ENCODE measurements around the gene ICAM3.
A peak's percentile ranks its signal among the peaks of the same experiment; 100 is the strongest.
"Not testable (repeated sequence)": the region's sequence is repeated elsewhere in the genome, so short reads cannot be mapped to it uniquely, and the experiment has no call there.

ICAM3 gene, protein sequence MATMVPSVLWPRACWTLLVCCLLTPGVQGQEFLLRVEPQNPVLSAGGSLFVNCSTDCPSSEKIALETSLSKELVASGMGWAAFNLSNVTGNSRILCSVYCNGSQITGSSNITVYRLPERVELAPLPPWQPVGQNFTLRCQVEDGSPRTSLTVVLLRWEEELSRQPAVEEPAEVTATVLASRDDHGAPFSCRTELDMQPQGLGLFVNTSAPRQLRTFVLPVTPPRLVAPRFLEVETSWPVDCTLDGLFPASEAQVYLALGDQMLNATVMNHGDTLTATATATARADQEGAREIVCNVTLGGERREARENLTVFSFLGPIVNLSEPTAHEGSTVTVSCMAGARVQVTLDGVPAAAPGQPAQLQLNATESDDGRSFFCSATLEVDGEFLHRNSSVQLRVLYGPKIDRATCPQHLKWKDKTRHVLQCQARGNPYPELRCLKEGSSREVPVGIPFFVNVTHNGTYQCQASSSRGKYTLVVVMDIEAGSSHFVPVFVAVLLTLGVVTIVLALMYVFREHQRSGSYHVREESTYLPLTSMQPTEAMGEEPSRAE

DNA sequence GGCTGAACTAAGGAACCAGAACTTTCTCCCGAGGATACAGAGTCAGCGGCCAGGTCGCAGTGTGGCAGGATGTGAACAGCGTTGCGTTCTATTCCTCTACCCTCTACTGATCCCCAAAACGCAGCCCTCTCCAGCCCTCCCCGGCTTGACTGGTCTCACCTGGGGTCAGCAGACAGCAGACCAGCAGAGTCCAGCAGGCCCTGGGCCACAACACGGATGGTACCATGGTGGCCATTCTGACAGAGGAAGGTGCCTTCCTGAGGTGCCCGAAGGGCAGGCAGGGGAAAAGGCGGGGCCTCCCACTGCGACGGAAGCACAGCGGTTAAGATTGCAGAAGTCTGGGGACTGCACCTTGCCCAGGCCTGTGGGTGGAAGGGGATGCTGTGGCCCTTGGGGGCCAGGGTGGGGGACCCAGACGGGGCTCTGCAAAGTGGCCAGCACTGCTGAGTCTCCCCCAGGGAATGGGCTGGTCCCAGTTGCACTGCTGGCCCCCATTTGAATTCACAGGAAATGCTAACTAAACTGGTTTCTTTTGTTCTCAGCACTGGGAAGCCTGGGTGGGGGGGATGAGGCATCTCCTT is at the start of gene ICAM3:
Gene ICAM3 (minus strand): TSS at position 245 of the 581 bp plus-strand sequence. CDS start 10 bp downstream, at position 235.
- ATAC-seq (replicated peaks) (peak; percentile 99), DNase-seq (peak; percentile 75)

DNA sequence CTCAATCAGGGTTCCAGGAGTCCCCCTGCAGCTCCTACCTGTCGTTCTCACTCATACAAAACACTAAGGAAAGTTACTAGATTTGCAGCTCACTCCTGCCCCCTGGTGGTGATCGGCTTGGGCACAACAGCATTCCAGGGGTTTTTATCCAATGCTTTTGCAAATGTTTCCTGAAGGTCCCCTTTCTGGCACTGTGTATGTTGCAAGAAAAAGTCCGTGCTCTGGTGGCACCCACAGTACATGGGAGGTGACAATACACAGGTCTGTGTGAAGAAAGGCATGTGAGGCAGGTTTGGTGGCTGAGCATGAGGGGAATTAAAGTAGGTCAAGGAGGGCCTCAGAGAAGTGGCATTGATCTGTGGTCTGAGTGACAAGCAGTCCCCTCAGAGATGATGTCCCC is 49.5 kb upstream of the ICAM3 start:
- no peaks in the 10 kb centered on the region for H3K9me3 Mint-ChIP-seq
- H3K4me1 Mint-ChIP-seq, result peaks cover 26 to 49% of the 10 kb centered on the region in 2 donors
- H3K27me3 Mint-ChIP-seq, result no peaks in the 10 kb centered on the region
- ATAC-seq (replicated peaks) (peak; percentile 35 to 50), DNase-seq (peak; percentile 55)
- H3K27ac Mint-ChIP-seq, result no peak overlapping the region
- H3K4me3 Mint-ChIP-seq, result no peak overlapping the region
- H3K36me3 Mint-ChIP-seq, result peaks cover 17 to 35% of the 10 kb centered on the region in 2 donors

More for the DNA sequence above, at the start of gene ICAM3:
- H3K4me1 Mint-ChIP-seq, result peaks cover 25 to 45% of the 10 kb centered on the region in 2 donors
- H3K27ac Mint-ChIP-seq, result peak within 1 kb of the TSS; percentile 95
- peak within 1 kb of the TSS; percentile 94 to 98 for H3K4me3 Mint-ChIP-seq
- H3K36me3 Mint-ChIP-seq, result peaks cover 12 to 22% of the 10 kb centered on the region in 2 donors
- no peaks in the 10 kb centered on the region for H3K27me3 Mint-ChIP-seq
- H3K9me3 Mint-ChIP-seq, result no peaks in the 10 kb centered on the region

DNA sequence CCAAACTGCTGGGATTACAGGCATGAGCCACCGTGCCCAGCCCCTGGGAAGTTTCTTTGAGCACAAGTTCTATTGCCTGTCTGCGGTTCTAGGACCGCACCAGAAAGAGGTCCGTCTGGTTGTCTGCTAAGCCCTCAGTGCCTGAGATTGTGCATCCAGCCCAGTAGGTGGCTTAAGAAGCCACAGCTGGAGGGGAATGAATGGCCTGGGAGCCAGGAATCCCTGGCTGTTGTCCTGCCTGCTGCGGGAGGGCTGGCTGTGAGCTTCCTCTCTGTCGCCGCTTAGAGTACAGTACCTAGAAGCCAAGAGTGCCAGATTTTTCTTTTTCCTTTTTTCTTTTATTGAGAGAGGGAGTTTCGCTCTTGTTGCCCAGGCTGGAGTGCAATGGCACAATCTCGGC is 45.2 kb upstream of the ICAM3 start:
- Mint-ChIP-seq H3K27ac (peak overlapping the region; percentile 65), H3K4me1 (peaks cover 26 to 57% of the 10 kb centered on the region in 2 donors), H3K4me3 (no peak overlapping the region), H3K36me3 (peaks cover 2 to 6% of the 10 kb centered on the region in 2 donors), H3K27me3 (no peaks in the 10 kb centered on the region), H3K9me3 (no peaks in the 10 kb centered on the region)
- no peak for ATAC-seq (replicated peaks)
- DNase-seq, result no peak

DNA sequence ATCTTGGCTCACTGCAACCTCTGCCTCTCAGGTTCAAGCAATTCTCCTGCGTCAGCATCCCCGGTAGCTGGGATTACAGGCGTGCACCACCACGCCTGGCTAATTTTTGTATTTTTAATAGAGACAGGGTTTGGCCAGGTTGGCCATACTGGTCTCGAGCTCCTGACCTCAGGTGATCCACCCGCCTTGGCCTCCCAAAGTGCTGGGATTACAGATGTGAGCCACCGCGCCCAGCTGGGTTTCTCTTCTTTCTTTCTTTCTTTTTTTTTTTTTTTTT is 43.7 kb upstream of the ICAM3 start:
- not testable (repeated sequence) for H3K27ac Mint-ChIP-seq; H3K4me3 Mint-ChIP-seq; ATAC-seq (replicated peaks); H3K9me3 Mint-ChIP-seq; H3K27me3 Mint-ChIP-seq; DNase-seq
- peaks cover 25 to 60% of the 10 kb centered on the region in 2 donors for H3K4me1 Mint-ChIP-seq
- H3K36me3 Mint-ChIP-seq, result peaks cover 9 to 13% of the 10 kb centered on the region in 2 donors

DNA sequence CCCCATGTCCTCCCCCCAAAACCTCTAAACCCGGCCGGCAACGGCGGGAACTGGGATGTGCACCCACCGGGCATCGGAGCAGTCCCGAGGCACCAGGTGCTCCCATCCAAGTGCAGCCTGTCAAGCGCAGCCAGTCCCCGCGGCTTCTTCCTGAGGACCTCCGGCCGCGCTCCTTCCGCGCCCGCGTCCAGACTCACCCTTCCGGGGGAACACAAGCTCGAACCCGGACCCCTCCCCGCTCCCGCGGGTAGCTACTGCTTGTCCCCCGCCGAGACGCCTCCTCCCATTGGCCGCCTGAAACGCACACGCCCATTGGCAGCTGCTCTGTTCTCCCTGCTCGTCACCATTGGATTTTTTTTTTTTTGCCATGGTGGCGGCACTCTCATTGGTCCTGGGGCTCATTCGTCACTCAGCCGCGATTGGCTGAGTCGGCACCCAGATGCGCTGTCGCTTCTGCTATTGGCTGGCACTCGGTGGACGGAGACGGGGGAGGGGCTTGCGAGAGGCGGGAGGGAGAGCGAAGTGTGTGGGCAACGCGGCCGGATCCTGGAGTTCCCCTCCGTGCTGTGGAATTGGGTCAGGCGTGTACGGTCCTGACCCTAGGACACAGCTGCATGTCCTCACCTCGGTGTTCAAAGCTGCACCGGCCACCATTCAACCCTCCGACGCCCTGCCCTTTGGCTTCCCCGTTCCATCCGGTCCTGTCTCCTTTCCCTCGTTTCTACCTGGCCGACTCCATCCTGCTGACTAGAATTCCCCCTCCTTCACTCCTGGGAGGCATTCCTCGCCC is 41.1 kb upstream of the ICAM3 start, which contains the start of gene TYK2:
Gene TYK2 (minus strand): TSS at position 260 of the 790 bp plus-strand sequence. CDS start 2,166 bp downstream, outside the sequence.
- peak within 1 kb of the TSS; percentile 86 to 87 for H3K4me3 Mint-ChIP-seq
- H3K9me3 Mint-ChIP-seq, result no peaks in the 10 kb centered on the region
- peaks cover 17 to 41% of the 10 kb centered on the region in 2 donors for H3K4me1 Mint-ChIP-seq
- DNase-seq (peak; percentile 98), ATAC-seq (replicated peaks) (peak; percentile 97 to 99)
- no peaks in the 10 kb centered on the region for H3K27me3 Mint-ChIP-seq
- H3K36me3 Mint-ChIP-seq, result peaks cover 17 to 20% of the 10 kb centered on the region in 2 donors
- H3K27ac Mint-ChIP-seq, result peak within 1 kb of the TSS; percentile 95

DNA sequence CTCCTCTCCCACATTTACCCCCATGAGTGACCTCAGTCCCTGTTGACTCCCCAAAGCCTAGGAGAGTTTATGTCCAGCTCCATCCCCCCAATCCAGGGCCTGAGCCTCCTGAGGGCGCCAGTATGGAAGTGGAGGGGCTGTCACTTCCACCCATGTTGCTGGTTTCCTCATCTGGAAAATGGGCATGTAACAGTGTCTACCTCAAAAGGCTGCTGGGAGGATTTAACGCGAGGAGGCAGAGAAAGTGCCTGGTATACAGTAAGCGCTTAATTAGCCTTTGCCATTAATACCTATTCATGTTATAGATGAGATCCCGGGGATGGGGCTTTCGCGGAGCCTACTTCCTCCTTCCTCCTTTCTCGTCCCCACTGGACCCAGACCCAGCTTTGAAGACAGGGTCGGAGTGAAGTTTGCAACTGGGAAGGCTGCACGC is 40.5 kb upstream of the ICAM3 start:
- Mint-ChIP-seq H3K9me3 (no peaks in the 10 kb centered on the region), H3K27me3 (no peaks in the 10 kb centered on the region), H3K27ac (peak overlapping the region; percentile 95), H3K4me3 (peak overlapping the region; percentile 86 to 87), H3K36me3 (peaks cover 20 to 23% of the 10 kb centered on the region in 2 donors), H3K4me1 (peaks cover 19 to 40% of the 10 kb centered on the region in 2 donors)
- peak; percentile 6 to 11 for ATAC-seq (replicated peaks)
- DNase-seq, result no peak

DNA sequence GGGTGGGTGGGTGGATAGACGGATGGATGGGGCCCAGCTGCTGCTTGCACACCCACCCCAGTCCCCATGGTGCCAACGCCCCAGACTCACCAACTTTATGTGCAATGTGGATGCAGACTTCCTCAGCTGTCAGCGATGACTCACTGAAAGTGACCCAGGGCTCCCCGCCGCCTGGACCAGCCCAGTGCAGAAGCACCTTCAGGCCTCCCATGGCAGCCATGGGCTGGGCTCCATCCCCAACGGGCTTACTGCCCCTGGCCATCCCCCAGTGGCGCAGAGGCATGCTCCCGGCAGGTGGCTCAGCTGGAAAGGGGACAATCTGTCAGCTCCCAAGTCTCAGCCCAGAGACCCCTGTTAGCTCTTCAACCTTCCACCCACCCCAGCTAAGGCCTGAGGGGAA is 38.7 kb upstream of the ICAM3 start:
- Mint-ChIP-seq H3K9me3 (no peaks in the 10 kb centered on the region), H3K36me3 (peaks cover 29 to 34% of the 10 kb centered on the region in 2 donors), H3K27ac (no peak overlapping the region), H3K4me1 (peaks cover 23 to 43% of the 10 kb centered on the region in 2 donors), H3K4me3 (peak overlapping the region in 1 of 2 donors; percentile 11), H3K27me3 (no peaks in the 10 kb centered on the region)
- no peak for DNase-seq
- ATAC-seq (replicated peaks), result no peak

DNA sequence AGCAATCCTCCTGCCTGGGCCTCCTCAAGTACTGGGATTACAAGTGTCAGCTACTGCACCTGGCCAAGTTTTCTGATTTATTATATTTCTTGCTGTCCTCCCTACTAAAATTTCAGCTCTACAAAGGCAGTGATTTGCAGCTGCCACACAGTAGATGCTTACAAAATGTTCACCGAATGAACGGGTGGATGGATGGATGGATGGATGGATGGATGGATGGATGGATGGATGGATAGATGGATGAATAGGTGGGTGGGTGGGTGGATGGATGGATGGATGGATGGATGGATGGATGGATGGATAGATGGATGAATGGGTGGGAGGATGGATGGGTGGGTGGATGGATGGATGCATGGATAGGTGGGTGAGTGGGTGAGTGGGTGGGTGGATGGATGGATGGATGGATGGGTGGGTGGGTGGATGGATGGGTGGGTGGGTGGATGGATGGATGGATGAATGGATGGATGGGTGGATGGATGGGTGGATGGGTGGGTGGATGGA is 37.8 kb upstream of the ICAM3 start:
- DNase-seq; ATAC-seq (replicated peaks); H3K27ac Mint-ChIP-seq; H3K9me3 Mint-ChIP-seq; H3K27me3 Mint-ChIP-seq: not testable (repeated sequence)
- Mint-ChIP-seq H3K4me1 (peaks cover 21 to 38% of the 10 kb centered on the region in 2 donors), H3K4me3 (peak overlapping the region in 1 of 2 donors; percentile 41), H3K36me3 (peaks cover 31 to 34% of the 10 kb centered on the region in 2 donors)

DNA sequence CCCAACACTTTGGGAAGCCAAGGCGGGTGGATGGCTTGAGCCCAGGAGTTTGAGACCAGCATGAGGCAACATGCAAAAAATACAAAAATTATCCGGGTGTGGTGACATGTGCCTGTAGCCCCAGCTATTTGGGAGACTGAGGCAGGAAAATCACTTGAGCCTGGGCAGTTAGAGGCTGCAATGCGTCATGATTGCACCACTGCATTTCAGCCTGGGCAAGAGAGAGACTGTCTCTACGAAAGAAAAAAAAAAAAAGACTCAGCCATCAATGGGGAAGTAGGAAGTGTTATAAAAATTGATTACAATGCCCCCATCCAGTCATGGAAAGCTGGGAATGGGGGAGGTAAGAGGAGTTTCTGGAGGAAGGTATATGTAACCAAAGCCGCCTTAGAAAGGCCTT is 35.5 kb upstream of the ICAM3 start:
- Mint-ChIP-seq H3K4me1 (peaks cover 16 to 32% of the 10 kb centered on the region in 2 donors), H3K36me3 (peaks cover 34 to 35% of the 10 kb centered on the region in 2 donors), H3K27me3 (no peaks in the 10 kb centered on the region), H3K9me3 (no peaks in the 10 kb centered on the region), H3K4me3 (no peak overlapping the region), H3K27ac (peak overlapping the region; percentile 47)
- DNase-seq (no peak), ATAC-seq (replicated peaks) (no peak)

DNA sequence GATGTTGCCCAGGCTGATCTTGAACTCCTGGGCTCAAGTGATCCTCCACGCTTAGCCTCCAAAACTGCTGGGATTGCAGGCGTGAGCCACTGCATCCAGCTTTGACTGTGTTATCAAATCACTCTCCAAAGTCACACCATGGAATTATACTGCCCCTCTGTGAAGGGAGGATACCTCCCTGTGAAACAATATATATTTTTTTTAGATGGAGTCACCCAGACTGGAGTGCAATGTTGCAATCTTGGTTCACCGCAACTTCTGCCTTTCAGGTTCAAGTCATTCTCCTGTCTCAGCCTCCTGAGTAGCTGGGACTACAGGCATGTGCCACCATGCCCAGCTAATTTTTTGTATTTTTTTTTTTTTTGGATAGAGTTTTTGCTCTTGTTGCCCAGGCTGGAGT is 33.3 kb upstream of the ICAM3 start:
- no peaks in the 10 kb centered on the region for H3K27me3 Mint-ChIP-seq
- ATAC-seq (replicated peaks), result no peak
- H3K27ac Mint-ChIP-seq, result no peak overlapping the region
- peaks cover 39 to 44% of the 10 kb centered on the region in 2 donors for H3K36me3 Mint-ChIP-seq
- peaks cover 13 to 18% of the 10 kb centered on the region in 2 donors for H3K4me1 Mint-ChIP-seq
- H3K9me3 Mint-ChIP-seq, result no peaks in the 10 kb centered on the region
- no peak overlapping the region for H3K4me3 Mint-ChIP-seq
- DNase-seq, result no peak

DNA sequence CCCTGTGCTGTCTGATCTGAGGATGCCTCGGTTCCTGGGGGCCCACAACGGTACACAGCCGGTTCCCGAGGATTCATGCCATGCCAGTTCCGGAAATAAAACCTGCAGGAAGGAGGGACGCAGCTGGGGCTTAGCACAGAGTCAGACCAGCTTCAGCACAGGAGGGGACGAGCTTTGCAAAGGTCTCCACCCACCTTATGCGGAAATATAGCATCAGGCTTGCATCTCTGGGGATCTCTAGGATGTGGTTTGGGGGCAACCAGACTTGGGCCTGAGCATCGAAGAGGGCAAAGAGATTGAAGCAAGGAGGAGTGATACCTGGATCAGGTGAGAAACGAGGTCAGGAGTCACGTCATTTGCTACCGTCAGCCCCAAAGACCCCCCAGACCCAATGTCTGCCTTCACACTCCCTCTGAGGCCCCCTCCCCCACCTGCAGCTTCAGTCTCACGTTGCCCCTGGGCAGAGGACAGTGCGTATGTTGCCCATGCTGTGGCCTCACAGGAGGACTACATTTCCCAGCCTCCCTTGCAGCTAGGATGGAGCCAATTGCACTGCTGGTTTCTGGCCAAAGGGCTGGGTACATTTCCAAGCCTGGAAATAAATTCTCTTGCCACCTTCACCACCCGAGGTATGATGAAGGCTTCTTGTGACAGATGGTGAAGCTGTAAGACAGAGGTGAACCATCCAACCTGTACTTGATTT is 28.8 kb upstream of the ICAM3 start:
- Mint-ChIP-seq H3K36me3 (peaks cover 45 to 59% of the 10 kb centered on the region in 2 donors), H3K9me3 (no peaks in the 10 kb centered on the region), H3K27ac (peak overlapping the region; percentile 20), H3K27me3 (no peaks in the 10 kb centered on the region), H3K4me3 (no peak overlapping the region), H3K4me1 (peaks cover 0 to 2% of the 10 kb centered on the region in 2 donors)
- no peak for DNase-seq
- no peak for ATAC-seq (replicated peaks)

DNA sequence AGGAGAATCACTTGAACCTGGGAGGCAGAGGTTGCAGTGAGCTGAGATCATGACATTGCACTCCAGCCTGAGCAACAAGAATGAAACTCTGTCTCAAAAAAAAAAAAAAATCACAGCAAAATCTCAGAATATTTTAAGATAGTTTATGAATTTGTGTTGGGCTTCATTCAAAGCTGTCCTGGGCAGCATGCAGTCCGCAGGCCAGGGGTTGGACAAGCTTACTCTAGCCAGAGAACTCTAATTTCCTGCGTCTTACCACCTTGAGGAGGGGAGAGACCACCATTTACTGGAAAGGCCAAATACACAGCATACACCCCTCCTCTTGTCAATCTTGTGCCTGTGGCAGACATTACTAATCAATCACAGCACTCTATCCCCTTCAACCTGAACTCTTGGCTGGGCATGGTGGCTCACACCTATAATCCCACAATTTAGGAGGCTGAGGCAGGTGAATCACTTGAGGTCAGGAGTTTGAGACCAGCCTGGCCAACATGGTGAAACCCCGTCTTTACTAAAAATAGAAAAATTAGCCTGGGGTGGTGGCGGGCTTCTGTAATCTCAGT is 27.6 kb upstream of the ICAM3 start:
- not testable (repeated sequence) for H3K4me1 Mint-ChIP-seq, H3K4me3 Mint-ChIP-seq
- H3K36me3 Mint-ChIP-seq, result peaks cover 47 to 61% of the 10 kb centered on the region in 2 donors

DNA sequence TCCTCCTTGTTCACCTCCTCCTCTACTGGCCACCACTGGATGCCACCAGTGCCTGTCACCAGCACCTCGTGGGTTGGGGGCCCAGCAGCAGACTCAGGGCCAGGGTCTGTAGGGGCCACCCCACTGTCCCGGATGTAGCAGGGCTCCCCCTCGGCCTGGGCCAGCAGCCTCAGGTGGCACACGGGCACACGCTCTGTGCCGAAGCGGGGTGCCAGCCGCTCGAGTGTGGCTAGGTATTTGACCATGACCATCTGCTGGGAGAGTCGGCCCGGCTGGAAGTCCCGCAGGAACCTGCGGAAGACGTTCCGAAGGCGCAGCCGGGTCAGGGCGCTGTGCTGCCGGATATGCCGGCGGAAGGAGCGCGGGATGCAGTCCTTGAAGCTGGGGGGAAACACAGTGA is 26.1 kb upstream of the ICAM3 start:
- Mint-ChIP-seq H3K4me3 (no peak overlapping the region), H3K36me3 (peaks cover 60 to 71% of the 10 kb centered on the region in 2 donors)

More for the DNA sequence above, 27.6 kb upstream of the ICAM3 start:
- not testable (repeated sequence) for H3K9me3 Mint-ChIP-seq; H3K27ac Mint-ChIP-seq; H3K27me3 Mint-ChIP-seq; ATAC-seq (replicated peaks); DNase-seq

More for the DNA sequence above, 26.1 kb upstream of the ICAM3 start:
- peaks cover 0 to 6% of the 10 kb centered on the region in 2 donors for H3K4me1 Mint-ChIP-seq
- no peak overlapping the region for H3K27ac Mint-ChIP-seq
- no peak for ATAC-seq (replicated peaks)
- no peaks in the 10 kb centered on the region for H3K9me3 Mint-ChIP-seq
- no peak for DNase-seq
- no peaks in the 10 kb centered on the region for H3K27me3 Mint-ChIP-seq
